ENCODE measurements around the gene CHST11. TPM values are rescaled to one million over a fixed set of nuclear protein-coding genes. Genes with fewer than 3 reads are reported as not detected.

The CHST11 gene
- total RNA-seq, 1 experiment from 2014 or later, result 1.1 TPM

- no peaks in the 10 kb centered on the region for H3K36me3 Mint-ChIP-seq (ENCODE audit: insufficient read depth, unreplicated experiment)
- DNase-seq, result no peak
- intact Hi-C loops (cut with micrococcal nuclease; ENCODE audit: unreplicated experiment), result no loop called here
- TF ChIP-seq, protein P1, sequence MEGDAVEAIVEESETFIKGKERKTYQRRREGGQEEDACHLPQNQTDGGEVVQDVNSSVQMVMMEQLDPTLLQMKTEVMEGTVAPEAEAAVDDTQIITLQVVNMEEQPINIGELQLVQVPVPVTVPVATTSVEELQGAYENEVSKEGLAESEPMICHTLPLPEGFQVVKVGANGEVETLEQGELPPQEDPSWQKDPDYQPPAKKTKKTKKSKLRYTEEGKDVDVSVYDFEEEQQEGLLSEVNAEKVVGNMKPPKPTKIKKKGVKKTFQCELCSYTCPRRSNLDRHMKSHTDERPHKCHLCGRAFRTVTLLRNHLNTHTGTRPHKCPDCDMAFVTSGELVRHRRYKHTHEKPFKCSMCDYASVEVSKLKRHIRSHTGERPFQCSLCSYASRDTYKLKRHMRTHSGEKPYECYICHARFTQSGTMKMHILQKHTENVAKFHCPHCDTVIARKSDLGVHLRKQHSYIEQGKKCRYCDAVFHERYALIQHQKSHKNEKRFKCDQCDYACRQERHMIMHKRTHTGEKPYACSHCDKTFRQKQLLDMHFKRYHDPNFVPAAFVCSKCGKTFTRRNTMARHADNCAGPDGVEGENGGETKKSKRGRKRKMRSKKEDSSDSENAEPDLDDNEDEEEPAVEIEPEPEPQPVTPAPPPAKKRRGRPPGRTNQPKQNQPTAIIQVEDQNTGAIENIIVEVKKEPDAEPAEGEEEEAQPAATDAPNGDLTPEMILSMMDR (IDR thresholded peaks at IDR 0.05; ENCODE audit: unreplicated experiment), result no peak
- CTCF ChIA-PET, result no interaction called here
- peaks cover 33% of the 10 kb centered on the region for H3K27me3 Mint-ChIP-seq (ENCODE audit: unreplicated experiment)
- H3K4me3 Mint-ChIP-seq (ENCODE audit: low read depth, unreplicated experiment), result no peak overlapping the region
- H3K27ac Mint-ChIP-seq (ENCODE audit: unreplicated experiment), result no peak overlapping the region
- H3K9me3 Mint-ChIP-seq (ENCODE audit: low read depth, unreplicated experiment), result no peaks in the 10 kb centered on the region
- peaks cover 7% of the 10 kb centered on the region for H3K4me1 Mint-ChIP-seq (ENCODE audit: low read depth, unreplicated experiment)
- BruUV-seq (replicated peaks), result no TSS peak
Observed at GRCh38 chr12:104725610-104726009, 268.9 kb downstream of the CHST11 start.

DNA sequence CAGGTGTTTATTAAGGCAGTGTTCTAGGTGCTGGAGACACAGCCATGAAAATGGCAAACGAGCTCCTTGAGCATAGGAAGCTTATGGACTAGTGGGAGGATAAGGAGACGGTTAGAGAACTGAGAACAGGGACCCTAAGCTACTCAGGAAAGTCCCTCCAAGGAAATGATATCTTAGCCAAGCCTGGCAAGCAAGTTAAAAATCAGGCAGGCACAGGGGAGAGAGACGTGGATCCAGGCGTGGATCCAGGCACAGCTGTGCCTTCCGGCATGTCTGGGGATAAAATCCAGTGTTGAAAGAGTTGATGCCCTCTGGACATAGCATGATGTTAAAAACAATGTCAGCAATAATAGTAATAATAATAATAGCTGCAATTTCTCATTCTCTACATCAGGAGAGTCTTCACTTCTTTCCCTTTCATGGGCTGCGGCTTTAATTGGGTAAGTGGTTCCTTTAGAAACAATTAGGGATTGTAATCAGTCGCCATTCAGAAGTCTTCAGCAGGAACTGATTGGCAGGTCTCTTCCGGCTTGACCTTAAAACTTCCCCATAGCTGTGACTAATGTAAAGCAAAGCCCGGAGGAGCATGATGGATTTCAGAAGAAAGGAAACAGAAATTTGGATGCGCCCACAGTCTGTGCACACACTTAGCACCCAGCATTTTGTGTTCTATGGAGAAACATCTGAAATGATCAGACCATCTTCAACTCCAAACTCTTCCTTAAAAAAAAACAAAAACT is 271.1 kb downstream of the CHST11 start:
- Mint-ChIP-seq H3K4me3 (ENCODE audit: low read depth, unreplicated experiment) (no peak overlapping the region), H3K4me1 (ENCODE audit: low read depth, unreplicated experiment) (peaks cover 7% of the 10 kb centered on the region), H3K9me3 (ENCODE audit: low read depth, unreplicated experiment) (no peaks in the 10 kb centered on the region), H3K36me3 (ENCODE audit: insufficient read depth, unreplicated experiment) (no peaks in the 10 kb centered on the region), H3K27ac (ENCODE audit: unreplicated experiment) (no peak overlapping the region), H3K27me3 (ENCODE audit: unreplicated experiment) (peaks cover 37% of the 10 kb centered on the region)
- no peak for DNase-seq
- CTCF ChIA-PET, result interaction anchor here (1.0 kb wide), 1 partner anchor 15 kb away, joined by 3 read pairs; no protein-coding TSS in a partner anchor
- intact Hi-C loops (cut with micrococcal nuclease; ENCODE audit: unreplicated experiment), result no loop called here
- TF ChIP-seq, protein P1 (IDR thresholded peaks at IDR 0.05; ENCODE audit: unreplicated experiment), result no peak
- no TSS peak for BruUV-seq (replicated peaks)

DNA sequence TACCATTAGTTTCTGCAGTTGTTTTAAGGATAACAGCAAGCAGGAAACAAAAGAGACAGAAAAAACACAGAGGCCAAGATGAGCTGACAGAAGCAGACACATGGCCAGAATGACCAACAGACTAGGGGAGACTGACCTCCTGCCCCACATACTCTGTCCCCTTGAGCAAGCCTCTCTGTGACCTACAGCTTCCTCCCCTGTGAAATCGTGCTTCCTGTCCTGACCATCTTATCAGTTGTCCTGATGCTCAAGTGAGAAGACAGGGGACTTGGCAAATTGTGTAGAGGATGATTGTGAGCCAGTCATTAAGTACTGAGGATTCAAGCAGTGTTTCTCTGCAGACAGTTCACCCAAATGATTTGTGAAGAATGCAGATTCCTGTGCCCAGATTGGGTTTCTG is 272.3 kb downstream of the CHST11 start:
- no TSS peak for BruUV-seq (replicated peaks)
- intact Hi-C loops (cut with micrococcal nuclease; ENCODE audit: unreplicated experiment), result no loop called here
- no peaks in the 10 kb centered on the region for H3K9me3 Mint-ChIP-seq (ENCODE audit: low read depth, unreplicated experiment)
- H3K4me3 Mint-ChIP-seq (ENCODE audit: low read depth, unreplicated experiment), result no peak overlapping the region
- peaks cover 37% of the 10 kb centered on the region for H3K27me3 Mint-ChIP-seq (ENCODE audit: unreplicated experiment)
- CTCF ChIA-PET, result no interaction called here
- H3K27ac Mint-ChIP-seq (ENCODE audit: unreplicated experiment), result no peak overlapping the region
- peaks cover 7% of the 10 kb centered on the region for H3K4me1 Mint-ChIP-seq (ENCODE audit: low read depth, unreplicated experiment)
- DNase-seq, result no peak
- H3K36me3 Mint-ChIP-seq (ENCODE audit: insufficient read depth, unreplicated experiment), result no peaks in the 10 kb centered on the region
- TF ChIP-seq, protein P1 (IDR thresholded peaks at IDR 0.05; ENCODE audit: unreplicated experiment), result no peak

GRCh38 chr12:104729610-104730446 is 273.1 kb downstream of the CHST11 start:
- peaks cover 43% of the 10 kb centered on the region for H3K27me3 Mint-ChIP-seq (ENCODE audit: unreplicated experiment)
- H3K27ac Mint-ChIP-seq (ENCODE audit: unreplicated experiment), result no peak overlapping the region
- BruUV-seq (replicated peaks), result no TSS peak
- TF ChIP-seq, protein P1 (IDR thresholded peaks at IDR 0.05; ENCODE audit: unreplicated experiment), result no peak
- intact Hi-C loops (cut with micrococcal nuclease; ENCODE audit: unreplicated experiment), result loop anchor here (5.0 kb wide), 1 partner anchor 322 kb away; no protein-coding TSS in a partner anchor
- H3K36me3 Mint-ChIP-seq (ENCODE audit: insufficient read depth, unreplicated experiment), result no peaks in the 10 kb centered on the region
- no peak overlapping the region for H3K4me3 Mint-ChIP-seq (ENCODE audit: low read depth, unreplicated experiment)
- H3K9me3 Mint-ChIP-seq (ENCODE audit: low read depth, unreplicated experiment), result no peaks in the 10 kb centered on the region
- CTCF ChIA-PET, result interaction anchor here (0.6 kb wide), 1 partner anchor 563 kb away, joined by 4 read pairs; no protein-coding TSS in a partner anchor
- H3K4me1 Mint-ChIP-seq (ENCODE audit: low read depth, unreplicated experiment), result peaks cover 7% of the 10 kb centered on the region
- no peak for DNase-seq
